Gastroesophageal sphincter (tissue), 4 donors: ENCODE measurements around the gene FAM124A. TPM values are rescaled to one million over a fixed set of nuclear protein-coding genes. Genes with fewer than 3 reads are reported as not detected.
A peak's percentile ranks its signal among the peaks of the same experiment; 100 is the strongest.
"Not testable (repeated sequence)": the region's sequence is repeated elsewhere in the genome, so short reads cannot be mapped to it uniquely, and the experiment has no call there.

ENCODE experiments used
- ATAC-seq: fragments of 150-250 bp; one replicate; pipeline ENCODE4 v1.9.1; 2016; ENCODE audit warnings: mild to moderate bottlenecking, moderate library complexity
- H3K27ac ChIP-seq, 4 donors: fragments of 200-600 bp; sonication (generic) in 3 of 4; 1 replicate in 3 of 4; 2 replicates in 1 of 4; pipeline ENCODE4 v1.5.1; 2016 to 2019
- H3K27me3 ChIP-seq: fragments of 200-600 bp; sonication (generic); one replicate; pipeline ENCODE4 v1.5.1; 2019
- H3K36me3 ChIP-seq, 2 donors: fragments of 200-600 bp; sonication (generic); one replicate each; pipeline ENCODE4 v1.5.1; 2019; ENCODE audit warnings: control low read depth in 1 of 2
- H3K4me1 ChIP-seq, 3 donors: fragments of 200-600 bp; sonication (generic); 1 replicate in 2 of 3; 2 replicates in 1 of 3; pipeline ENCODE4 v1.5.1; 2016 to 2019; ENCODE audit warnings: control low read depth in 2 of 3
- H3K4me3 ChIP-seq, 2 donors: fragments of 200-600 bp; sonication (generic); one replicate each; pipeline ENCODE4 v1.5.1; 2019; ENCODE audit warnings: mild to moderate bottlenecking in 1 of 2, moderate library complexity in 1 of 2
- H3K9me3 ChIP-seq, 3 donors: fragments of 200-600 bp; sonication (generic); one replicate each; pipeline ENCODE4 v1.5.1; 2017 to 2019; ENCODE audit warnings: control low read depth in 2 of 3
- EP300 ChIP-seq: sonication (generic); formaldehyde crosslinking; IDR thresholded peaks from one replicate; pipeline ENCODE4 v1.6.1; 2017; ENCODE audit warnings: antibody characterized with exemption, mild to moderate bottlenecking
- POLR2A ChIP-seq, 2 donors: fragments of 450-650 bp; IDR thresholded peaks; one replicate each; pipeline ENCODE4 v1.6.1; 2017; ENCODE audit warnings: antibody characterized with exemption in 2 of 2, mild to moderate bottlenecking in 2 of 2, moderate library complexity in 1 of 2
- POLR2AphosphoS5 ChIP-seq: sonication (generic); formaldehyde crosslinking; IDR thresholded peaks from one replicate; pipeline ENCODE4 v1.6.1; 2017; ENCODE audit warnings: antibody characterized with exemption
- WGBS, 2 donors: methylation state at CpG; one replicate each; pipeline ENCODE4 v1.1.5; 2018; ENCODE audit warnings: low coverage in 1 of 2; 5-methylcytosine and 5-hydroxymethylcytosine counted together
- total RNA-seq, 4 donors: library from RNA; depleted of rRNA; stranded (reverse); fragments of >200 nt; gene quantifications; one replicate each; pipeline ENCODE4 v1.1.0, GENCODE V29; 2016
- TF ChIP-seq, protein P1 (sequence below), 4 experiments: fragments of 200-600 bp in 2 of 4; fragments of 450-650 bp in 2 of 4; sonication (generic) in 1 of 4; IDR thresholded peaks; one replicate each; pipeline ENCODE4 v1.5.1; 2017 to 2019; ENCODE audit warnings: antibody characterized with exemption in 4 of 4, mild to moderate bottlenecking in 2 of 4, moderate library complexity in 2 of 4

The FAM124A gene
- total RNA-seq, 4 donors from 2014 or later, result 13.7 to 23.2 (median 15.2) TPM

- WGBS, 2 donors, result 90 to 100% methylated on average over 2 to 3 of the region's 3 CpGs
- no peak overlapping the region for H3K27ac ChIP-seq
- TF ChIP-seq, protein P1, sequence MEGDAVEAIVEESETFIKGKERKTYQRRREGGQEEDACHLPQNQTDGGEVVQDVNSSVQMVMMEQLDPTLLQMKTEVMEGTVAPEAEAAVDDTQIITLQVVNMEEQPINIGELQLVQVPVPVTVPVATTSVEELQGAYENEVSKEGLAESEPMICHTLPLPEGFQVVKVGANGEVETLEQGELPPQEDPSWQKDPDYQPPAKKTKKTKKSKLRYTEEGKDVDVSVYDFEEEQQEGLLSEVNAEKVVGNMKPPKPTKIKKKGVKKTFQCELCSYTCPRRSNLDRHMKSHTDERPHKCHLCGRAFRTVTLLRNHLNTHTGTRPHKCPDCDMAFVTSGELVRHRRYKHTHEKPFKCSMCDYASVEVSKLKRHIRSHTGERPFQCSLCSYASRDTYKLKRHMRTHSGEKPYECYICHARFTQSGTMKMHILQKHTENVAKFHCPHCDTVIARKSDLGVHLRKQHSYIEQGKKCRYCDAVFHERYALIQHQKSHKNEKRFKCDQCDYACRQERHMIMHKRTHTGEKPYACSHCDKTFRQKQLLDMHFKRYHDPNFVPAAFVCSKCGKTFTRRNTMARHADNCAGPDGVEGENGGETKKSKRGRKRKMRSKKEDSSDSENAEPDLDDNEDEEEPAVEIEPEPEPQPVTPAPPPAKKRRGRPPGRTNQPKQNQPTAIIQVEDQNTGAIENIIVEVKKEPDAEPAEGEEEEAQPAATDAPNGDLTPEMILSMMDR (IDR thresholded peaks at IDR 0.05), result no peak
- TF ChIP-seq POLR2AphosphoS5, result no peak
- TF ChIP-seq POLR2A (IDR thresholded peaks at IDR 0.05), result no peak
- TF ChIP-seq EP300, result no peak
Observed at GRCh38 chr13:51284339-51284738, 62.1 kb downstream of the FAM124A start.

DNA sequence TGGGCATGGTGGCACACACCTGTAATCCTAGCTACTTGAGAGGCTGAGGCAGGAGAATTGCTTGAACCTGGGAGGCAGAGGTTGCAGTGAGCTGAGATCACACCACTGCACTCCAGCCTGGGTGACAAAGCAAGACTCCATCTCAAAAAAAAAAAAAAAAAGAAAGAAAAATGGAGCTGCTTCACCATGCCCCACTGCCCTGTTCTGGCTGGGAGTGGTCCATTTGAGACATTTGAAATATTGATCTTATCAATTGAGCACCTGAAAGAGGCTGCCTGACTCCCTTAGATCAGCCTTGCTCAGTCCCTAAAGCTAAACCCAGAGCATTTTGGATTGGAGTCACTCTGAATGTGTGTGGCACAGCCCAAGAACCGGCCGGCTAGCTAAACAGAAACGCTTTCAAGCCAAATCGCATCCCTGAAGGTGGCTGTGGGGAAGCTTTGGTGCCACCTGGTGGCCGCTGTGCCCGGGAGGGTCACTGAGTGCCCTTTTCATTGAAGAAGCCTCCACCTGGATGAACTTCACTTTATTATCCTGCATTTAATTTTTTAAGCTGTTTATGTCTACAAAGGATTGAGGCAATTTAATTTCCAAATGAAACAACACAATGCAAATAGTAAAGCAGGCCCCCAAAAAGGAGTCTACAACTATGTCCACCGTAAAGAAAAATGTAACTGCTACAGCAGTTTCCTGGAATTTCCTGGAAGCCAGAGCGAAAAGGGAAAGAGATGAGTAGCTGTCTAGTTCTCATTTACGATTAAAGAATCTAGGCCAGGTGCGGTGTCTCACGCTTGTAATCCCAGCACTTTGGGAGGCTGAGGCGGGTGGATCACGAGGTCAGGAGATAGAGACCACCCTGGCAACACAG lies 64.2 kb downstream of the FAM124A start:
- H3K27ac ChIP-seq, result no peak overlapping the region
- no peak for TF ChIP-seq EP300
- TF ChIP-seq POLR2AphosphoS5, result peak; percentile 55
- no peak for TF ChIP-seq POLR2A (IDR thresholded peaks at IDR 0.05)
- TF ChIP-seq, protein P1 (IDR thresholded peaks at IDR 0.05), result peak; percentile 82 to 97 (median 92)
- 18 to 20% methylated on average over 7 to 9 of the region's 13 CpGs for WGBS, 2 donors
- H3K9me3 ChIP-seq, result no peaks in the 10 kb centered on the region
- ATAC-seq, result peak; percentile 86
- no peak overlapping the region for H3K4me3 ChIP-seq
- no peaks in the 10 kb centered on the region for H3K27me3 ChIP-seq
- peaks cover 0 to 19% (median 2%) of the 10 kb centered on the region in 3 donors for H3K4me1 ChIP-seq
- peaks cover 0 to 4% of the 10 kb centered on the region in 2 donors for H3K36me3 ChIP-seq

More at GRCh38 chr13:51284339-51284738, 62.1 kb downstream of the FAM124A start:
- Histone ChIP-seq H3K4me1 (peaks cover 0 to 14% (median 0%) of the 10 kb centered on the region in 3 donors), H3K9me3 (no peaks in the 10 kb centered on the region), H3K27me3 (no peaks in the 10 kb centered on the region), H3K4me3 (no peak overlapping the region), H3K36me3 (peaks cover 0 to 21% of the 10 kb centered on the region in 2 donors)
- ATAC-seq, result no peak

GRCh38 chr13:51287758-51288157 lies 65.6 kb downstream of the FAM124A start:
- TF ChIP-seq POLR2AphosphoS5 (no peak), EP300 (no peak), POLR2A (IDR thresholded peaks at IDR 0.05) (no peak)
- TF ChIP-seq, protein P1 (IDR thresholded peaks at IDR 0.05), result no peak
- H3K4me1 ChIP-seq, result peaks cover 3 to 28% (median 3%) of the 10 kb centered on the region in 3 donors
- H3K27ac ChIP-seq, result no peak overlapping the region
- H3K4me3 ChIP-seq, result no peak overlapping the region
- no peaks in the 10 kb centered on the region for H3K36me3 ChIP-seq
- H3K27me3 ChIP-seq, result no peaks in the 10 kb centered on the region
- ATAC-seq, result no peak
- no peaks in the 10 kb centered on the region for H3K9me3 ChIP-seq
- WGBS, 2 donors, result 90% methylated on average over 3 of the region's 4 CpGs; no CpG with 5 or more reads in 1 of the 2 donors

GRCh38 chr13:51288254-51288653 lies 66.1 kb downstream of the FAM124A start:
- H3K4me1 ChIP-seq, result peaks cover 3 to 30% (median 3%) of the 10 kb centered on the region in 3 donors
- H3K9me3 ChIP-seq, ATAC-seq, H3K36me3 ChIP-seq, H3K27me3 ChIP-seq, H3K27ac ChIP-seq, H3K4me3 ChIP-seq: not testable (repeated sequence)
- 83 to 91% methylated on average over 1 of the region's 1 CpG for WGBS, 2 donors

DNA sequence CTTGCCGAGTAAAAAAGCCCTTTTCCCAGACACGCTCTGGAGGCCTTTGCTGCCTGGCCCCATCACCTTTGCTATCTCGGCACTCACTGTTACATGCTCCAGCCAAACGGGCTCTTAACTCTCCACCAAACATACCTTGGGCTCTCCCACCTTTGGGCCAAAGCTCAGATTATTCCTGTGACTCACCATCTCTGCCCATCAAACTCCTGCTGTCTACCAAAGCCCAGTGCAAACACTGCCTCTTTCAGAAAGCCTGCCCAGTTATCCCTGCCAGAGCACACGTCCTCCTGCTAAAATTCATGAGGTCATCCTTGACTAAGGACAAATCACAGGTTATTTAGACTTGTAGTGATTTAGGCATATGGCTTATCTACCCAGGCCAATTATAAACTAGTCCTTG lies 69.1 kb downstream of the FAM124A start:
- Histone ChIP-seq H3K36me3 (no peaks in the 10 kb centered on the region), H3K4me1 (peaks cover 3 to 25% (median 3%) of the 10 kb centered on the region in 3 donors), H3K27me3 (no peaks in the 10 kb centered on the region), H3K9me3 (no peaks in the 10 kb centered on the region), H3K27ac (peak overlapping the region in 3 of 4 donors; percentile 59 to 72 (median 69)), H3K4me3 (no peak overlapping the region)
- 36 to 51% methylated on average over 5 of the region's 5 CpGs for WGBS, 2 donors
- no peak for TF ChIP-seq POLR2A (IDR thresholded peaks at IDR 0.05)
- peak; percentile 52 for TF ChIP-seq POLR2AphosphoS5
- ATAC-seq, result no peak
